ENCODE measurements around the gene CYS1.

DNA sequence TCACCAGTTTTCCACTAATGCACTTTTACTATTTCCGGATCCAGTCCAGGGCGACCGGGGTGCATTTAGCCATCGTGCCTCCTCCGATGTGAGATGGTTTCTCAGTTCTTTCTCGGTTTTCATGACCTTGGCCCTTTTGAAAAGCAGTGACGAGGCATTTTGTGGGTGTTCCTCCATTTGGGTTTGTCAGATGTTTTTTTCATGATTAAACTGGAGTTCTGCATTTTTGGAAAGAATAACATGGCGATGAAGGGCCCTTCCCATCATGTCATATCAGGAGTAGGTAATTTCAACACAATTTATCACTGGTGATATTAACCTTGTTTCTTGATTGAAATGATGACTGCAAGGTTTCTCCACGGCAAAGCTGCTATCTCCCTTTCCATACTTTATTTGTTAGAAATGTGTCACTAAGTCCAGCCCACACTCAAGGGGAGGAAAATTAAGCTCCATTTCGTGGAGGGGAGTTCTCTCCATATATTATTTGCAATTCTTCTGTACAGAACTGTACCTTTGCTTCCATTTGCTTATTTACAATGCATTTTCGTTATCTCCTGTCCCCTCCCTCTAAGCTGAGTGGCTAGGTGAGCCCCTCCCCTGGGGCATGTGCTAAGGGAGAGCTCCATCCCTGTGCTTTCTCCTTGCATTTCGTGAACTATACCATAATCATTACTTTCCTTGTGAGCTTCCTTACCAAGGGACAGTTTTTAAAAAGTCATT lies 45.7 kb downstream of the CYS1 start:
- TF ChIP-seq EZH2 (IDR thresholded peaks at IDR 0.05; ENCODE audit: low read length) = no peak
- TF ChIP-seq, protein P1, sequence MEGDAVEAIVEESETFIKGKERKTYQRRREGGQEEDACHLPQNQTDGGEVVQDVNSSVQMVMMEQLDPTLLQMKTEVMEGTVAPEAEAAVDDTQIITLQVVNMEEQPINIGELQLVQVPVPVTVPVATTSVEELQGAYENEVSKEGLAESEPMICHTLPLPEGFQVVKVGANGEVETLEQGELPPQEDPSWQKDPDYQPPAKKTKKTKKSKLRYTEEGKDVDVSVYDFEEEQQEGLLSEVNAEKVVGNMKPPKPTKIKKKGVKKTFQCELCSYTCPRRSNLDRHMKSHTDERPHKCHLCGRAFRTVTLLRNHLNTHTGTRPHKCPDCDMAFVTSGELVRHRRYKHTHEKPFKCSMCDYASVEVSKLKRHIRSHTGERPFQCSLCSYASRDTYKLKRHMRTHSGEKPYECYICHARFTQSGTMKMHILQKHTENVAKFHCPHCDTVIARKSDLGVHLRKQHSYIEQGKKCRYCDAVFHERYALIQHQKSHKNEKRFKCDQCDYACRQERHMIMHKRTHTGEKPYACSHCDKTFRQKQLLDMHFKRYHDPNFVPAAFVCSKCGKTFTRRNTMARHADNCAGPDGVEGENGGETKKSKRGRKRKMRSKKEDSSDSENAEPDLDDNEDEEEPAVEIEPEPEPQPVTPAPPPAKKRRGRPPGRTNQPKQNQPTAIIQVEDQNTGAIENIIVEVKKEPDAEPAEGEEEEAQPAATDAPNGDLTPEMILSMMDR (optimal IDR thresholded peaks at IDR 0.05 in 1 of 3, IDR thresholded peaks at IDR 0.05 in 1 of 3, conservative IDR thresholded peaks at IDR 0.05 in 1 of 3; ENCODE audit: extremely low read depth in 1 of 3, insufficient read depth in 2 of 3, low read length in 3 of 3) = no peak
